Measurements from ENCODE around the gene MEGF11. TPM values are rescaled to one million over a fixed set of nuclear protein-coding genes. Genes with fewer than 3 reads are reported as not detected.

The MEGF11 gene
- total RNA-seq, 3 donors from 2014 or later (not counting 1 experiment from before 2014, with no cell fraction given), result not detected

DNA sequence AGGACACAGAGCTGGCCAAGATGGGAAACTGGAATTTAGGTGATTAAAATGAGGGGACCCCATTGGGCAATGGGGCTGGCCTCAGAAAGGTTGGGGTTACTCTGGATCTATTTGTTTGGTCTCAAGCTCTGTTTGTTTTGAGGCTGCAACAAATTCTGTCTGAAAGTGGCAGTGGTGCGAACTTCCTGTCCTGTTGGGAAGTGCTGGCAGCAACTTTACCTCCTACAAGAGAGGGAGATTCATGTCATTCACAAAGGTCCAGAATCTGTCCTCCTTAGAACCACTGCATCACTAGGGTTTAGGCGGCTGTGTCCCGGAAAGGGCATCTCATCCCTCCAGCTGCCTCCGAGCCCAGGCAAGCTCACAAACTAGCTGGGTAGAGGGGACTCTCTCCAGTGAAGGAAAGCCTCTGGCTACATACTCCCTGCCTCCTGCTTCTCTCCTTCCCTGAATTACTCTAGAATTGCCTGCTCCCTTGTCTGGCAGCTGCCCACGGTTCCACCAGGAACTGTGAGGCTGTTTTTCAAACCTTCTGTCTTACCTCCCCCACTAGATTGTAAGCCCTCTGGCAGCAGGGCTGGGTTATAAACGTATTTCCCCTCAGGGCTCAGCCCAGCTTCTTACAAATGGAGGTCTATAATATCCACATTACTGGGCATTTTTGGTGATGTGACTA is 23.6 kb downstream of the MEGF11 start:
- no peak for ATAC-seq
- 95% methylated on average over 5 of the region's 6 CpGs for WGBS (ENCODE audit: insufficient coverage)
- Histone ChIP-seq H3K4me3 (ENCODE audit: low read length) (no peak overlapping the region), H3K9me3 (ENCODE audit: control insufficient read depth, insufficient read depth, low read length) (no peaks in the 10 kb centered on the region), H3K4me1 (ENCODE audit: control insufficient read depth, insufficient read depth, low read length) (no peaks in the 10 kb centered on the region), H3K27me3 (ENCODE audit: control insufficient read depth, insufficient read depth, low read length) (no peaks in the 10 kb centered on the region), H3K36me3 (ENCODE audit: control insufficient read depth, insufficient read depth, low read length) (no peaks in the 10 kb centered on the region), H3K27ac (ENCODE audit: low read length) (no peak overlapping the region)
- intact Hi-C loops (cut with micrococcal nuclease), result no loop called here
- Mint-ChIP-seq H3K27ac (no peak overlapping the region), H3K27me3 (ENCODE audit: low read depth in 2 of 2) (peaks cover 0 to 15% of the 10 kb centered on the region in 2 donors), H3K4me3 (no peak overlapping the region), H3K4me1 (no peaks in the 10 kb centered on the region), H3K9me3 (no peaks in the 10 kb centered on the region), H3K36me3 (no peaks in the 10 kb centered on the region)
- TF ChIP-seq, protein P1, sequence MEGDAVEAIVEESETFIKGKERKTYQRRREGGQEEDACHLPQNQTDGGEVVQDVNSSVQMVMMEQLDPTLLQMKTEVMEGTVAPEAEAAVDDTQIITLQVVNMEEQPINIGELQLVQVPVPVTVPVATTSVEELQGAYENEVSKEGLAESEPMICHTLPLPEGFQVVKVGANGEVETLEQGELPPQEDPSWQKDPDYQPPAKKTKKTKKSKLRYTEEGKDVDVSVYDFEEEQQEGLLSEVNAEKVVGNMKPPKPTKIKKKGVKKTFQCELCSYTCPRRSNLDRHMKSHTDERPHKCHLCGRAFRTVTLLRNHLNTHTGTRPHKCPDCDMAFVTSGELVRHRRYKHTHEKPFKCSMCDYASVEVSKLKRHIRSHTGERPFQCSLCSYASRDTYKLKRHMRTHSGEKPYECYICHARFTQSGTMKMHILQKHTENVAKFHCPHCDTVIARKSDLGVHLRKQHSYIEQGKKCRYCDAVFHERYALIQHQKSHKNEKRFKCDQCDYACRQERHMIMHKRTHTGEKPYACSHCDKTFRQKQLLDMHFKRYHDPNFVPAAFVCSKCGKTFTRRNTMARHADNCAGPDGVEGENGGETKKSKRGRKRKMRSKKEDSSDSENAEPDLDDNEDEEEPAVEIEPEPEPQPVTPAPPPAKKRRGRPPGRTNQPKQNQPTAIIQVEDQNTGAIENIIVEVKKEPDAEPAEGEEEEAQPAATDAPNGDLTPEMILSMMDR (IDR thresholded peaks at IDR 0.05), result no peak
- DNase-seq, result no peak

- Histone ChIP-seq H3K4me3 (ENCODE audit: low read length) (no peak overlapping the region), H3K4me1 (ENCODE audit: control insufficient read depth, insufficient read depth, low read length) (no peaks in the 10 kb centered on the region), H3K36me3 (ENCODE audit: control insufficient read depth, insufficient read depth, low read length) (no peaks in the 10 kb centered on the region), H3K27me3 (ENCODE audit: control insufficient read depth, insufficient read depth, low read length) (no peaks in the 10 kb centered on the region), H3K27ac (ENCODE audit: low read length) (no peak overlapping the region), H3K9me3 (ENCODE audit: control insufficient read depth, insufficient read depth, low read length) (no peaks in the 10 kb centered on the region)
- Mint-ChIP-seq H3K27me3 (ENCODE audit: low read depth in 2 of 2) (peaks cover 0 to 11% of the 10 kb centered on the region in 2 donors), H3K4me1 (no peaks in the 10 kb centered on the region), H3K27ac (no peak overlapping the region), H3K4me3 (no peak overlapping the region), H3K36me3 (no peaks in the 10 kb centered on the region), H3K9me3 (no peaks in the 10 kb centered on the region)
- DNase-seq (no peak), ATAC-seq (no peak)
- WGBS (ENCODE audit: insufficient coverage), result 89% methylated on average over 13 of the region's 13 CpGs
- TF ChIP-seq, protein P1 (IDR thresholded peaks at IDR 0.05), result no peak
- intact Hi-C loops (cut with micrococcal nuclease), result no loop called here
Measured at GRCh38 chr15:66228807-66229735, 24.5 kb downstream of the MEGF11 start.

DNA sequence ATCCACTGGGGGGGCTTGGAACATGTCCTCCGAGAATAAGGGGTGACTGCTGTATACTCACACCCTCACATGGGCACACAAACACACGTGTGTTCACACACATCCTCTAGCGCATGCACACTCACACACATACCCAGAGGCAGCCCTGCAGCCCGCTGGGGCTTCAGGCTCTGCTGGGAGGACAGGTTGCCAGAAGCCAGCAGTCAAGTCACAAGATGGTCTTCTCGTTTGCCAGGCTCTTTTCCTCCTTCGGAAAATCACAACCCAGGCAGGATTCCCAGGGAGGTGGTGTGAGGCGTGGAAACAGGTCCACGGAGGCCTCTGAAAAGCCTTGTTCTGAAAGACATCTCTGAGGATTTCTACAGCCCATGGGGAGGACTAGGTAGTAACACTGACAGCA is 26.8 kb downstream of the MEGF11 start:
- Histone ChIP-seq H3K9me3 (ENCODE audit: control insufficient read depth, insufficient read depth, low read length) (no peaks in the 10 kb centered on the region), H3K27me3 (ENCODE audit: control insufficient read depth, insufficient read depth, low read length) (no peaks in the 10 kb centered on the region), H3K27ac (ENCODE audit: low read length) (no peak overlapping the region), H3K4me1 (ENCODE audit: control insufficient read depth, insufficient read depth, low read length) (no peaks in the 10 kb centered on the region), H3K4me3 (ENCODE audit: low read length) (no peak overlapping the region), H3K36me3 (ENCODE audit: control insufficient read depth, insufficient read depth, low read length) (no peaks in the 10 kb centered on the region)
- 88% methylated on average over 8 of the region's 8 CpGs for WGBS (ENCODE audit: insufficient coverage)
- Mint-ChIP-seq H3K4me1 (no peaks in the 10 kb centered on the region), H3K4me3 (no peak overlapping the region), H3K27me3 (ENCODE audit: low read depth in 2 of 2) (peaks cover 9 to 12% of the 10 kb centered on the region in 2 donors), H3K36me3 (no peaks in the 10 kb centered on the region), H3K27ac (no peak overlapping the region), H3K9me3 (no peaks in the 10 kb centered on the region)
- ATAC-seq, result no peak
- DNase-seq, result no peak
- TF ChIP-seq, protein P1 (IDR thresholded peaks at IDR 0.05), result no peak
- intact Hi-C loops (cut with micrococcal nuclease), result no loop called here
